Activated effector memory CD4-positive, alpha-beta T cell treated with Interleukin-2 at 50 U/mL for 16 hours (primary cell): ENCODE measurements around the gene MYO5A.
"Not testable (repeated sequence)": the region's sequence is repeated elsewhere in the genome, so short reads cannot be mapped to it uniquely, and the experiment has no call there.

Experiments
- DNase-seq: peaks from one replicate; pipeline ENCODE4 v3.0.0-alpha.2; 2020

Gene MYO5A

DNA sequence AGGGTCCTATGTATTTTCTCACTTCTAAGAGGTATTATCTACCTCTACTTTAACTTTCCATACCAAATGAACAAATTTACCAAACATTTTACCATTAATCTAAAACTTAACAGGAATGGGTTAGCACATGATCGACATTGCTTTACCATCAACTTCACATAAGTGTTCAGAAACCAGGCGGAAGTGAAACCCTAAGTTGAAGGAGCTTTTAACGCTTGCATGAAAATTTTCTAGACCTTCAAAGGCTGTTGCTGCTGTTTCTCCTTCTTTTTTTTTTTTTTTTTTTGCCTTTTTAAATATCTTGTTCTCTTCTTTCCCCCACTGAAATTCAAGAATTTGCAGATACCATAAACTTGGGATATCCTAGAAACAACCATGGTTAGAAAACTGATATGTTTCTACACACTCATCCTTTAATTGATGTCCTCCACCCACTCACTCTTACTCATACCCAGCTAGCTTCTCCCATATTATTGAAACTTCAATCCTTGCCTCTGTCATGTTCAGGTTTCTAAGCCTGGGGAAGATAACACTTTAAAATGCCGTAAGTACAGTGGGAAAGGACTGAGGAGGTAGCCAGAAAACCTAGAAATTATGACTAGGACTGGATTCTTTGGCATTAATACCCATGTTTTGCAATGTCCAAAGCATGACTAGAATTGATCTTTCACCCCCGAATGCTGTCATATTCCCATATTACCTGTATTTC is 24.7 kb downstream of the MYO5A start:
- DNase-seq: no peak

DNA sequence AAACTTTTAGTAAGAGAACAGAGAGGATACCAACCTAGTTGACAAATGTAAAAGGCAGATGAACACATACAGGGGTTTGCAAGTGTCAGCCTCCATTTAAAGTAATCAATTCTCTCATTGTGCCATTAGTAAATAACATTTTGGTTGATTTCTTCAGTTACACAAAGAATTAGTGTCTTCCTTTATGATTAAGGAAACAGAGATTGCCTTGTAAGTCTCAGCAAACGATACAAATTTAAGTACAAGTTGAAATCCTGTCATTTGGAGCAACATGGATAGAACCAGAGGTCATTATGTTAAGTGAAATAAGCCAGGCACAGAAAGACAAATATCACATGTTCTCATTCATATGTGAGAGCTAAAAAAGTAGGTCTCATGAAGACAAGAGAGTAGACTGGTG is 26.1 kb downstream of the MYO5A start:
- DNase-seq: no peak

DNA sequence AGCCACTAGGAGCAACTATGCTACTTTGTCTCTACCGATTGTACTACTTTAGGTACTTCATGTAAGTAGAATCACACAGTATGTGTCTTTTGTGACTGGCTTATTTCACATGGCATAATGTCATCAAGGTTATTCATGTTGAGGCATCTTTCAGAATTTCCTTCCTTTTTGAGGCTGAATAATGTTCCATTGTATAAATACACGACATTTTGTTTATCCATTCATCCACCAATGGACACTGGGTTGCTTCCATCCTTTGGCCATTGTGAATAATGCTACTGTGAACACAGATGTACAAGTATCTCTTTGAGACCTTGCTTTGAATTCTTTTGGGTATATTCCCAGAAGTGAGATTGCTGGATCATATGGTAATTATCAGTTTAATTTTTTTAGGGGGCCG is 29.2 kb downstream of the MYO5A start:
- DNase-seq: no peak

DNA sequence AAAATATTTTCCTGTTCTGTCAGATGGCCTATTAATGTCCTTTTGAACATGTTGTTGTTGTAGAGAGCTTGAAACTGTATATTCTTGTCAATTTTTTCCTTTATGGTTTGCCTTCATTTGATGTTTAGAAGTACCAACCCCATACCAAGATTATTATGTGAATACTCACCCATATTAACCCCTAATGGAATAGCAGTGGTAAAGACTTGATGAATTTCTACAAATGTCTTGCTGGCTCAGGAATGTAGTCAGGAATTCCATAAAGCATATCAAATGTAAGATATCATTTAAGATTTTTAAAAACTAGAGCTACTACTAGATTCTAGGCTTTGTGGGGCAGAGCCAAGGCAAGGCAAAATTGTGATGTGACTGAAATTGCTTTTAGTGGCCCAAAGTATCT is 30.0 kb downstream of the MYO5A start:
- DNase-seq: no peak

DNA sequence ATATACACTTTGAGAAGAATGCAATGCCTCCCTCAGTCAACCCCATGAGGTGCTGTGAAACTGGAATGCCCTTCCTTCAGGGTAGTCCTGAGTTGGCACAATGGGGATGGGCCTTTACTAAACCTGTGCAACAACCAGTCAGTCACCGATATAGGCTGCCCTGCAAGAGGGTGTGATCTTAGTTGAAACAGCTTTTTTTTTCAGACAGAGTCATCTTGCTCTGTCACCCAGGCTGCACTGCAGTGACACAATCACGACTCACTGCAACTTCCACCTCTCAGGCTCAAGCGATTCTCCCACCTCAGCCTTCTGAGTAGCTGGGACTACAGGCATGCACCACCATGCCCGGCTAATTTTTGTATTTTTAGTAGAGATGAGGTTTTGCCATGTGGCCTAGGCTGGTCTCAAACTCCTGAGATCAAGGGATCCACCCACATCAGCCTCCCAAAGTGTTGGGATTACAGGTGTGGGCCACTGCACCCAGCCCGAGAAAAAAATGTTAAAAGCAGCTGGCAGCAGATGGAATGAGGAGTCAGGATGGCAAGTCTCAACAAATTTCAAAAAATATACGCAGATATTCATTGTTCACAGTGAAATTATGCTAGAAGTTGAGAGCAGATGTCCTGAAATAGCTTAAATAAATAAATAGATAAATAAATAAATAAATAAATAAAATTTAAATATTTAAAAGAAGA is 31.8 kb downstream of the MYO5A start:
- no peak for DNase-seq

DNA sequence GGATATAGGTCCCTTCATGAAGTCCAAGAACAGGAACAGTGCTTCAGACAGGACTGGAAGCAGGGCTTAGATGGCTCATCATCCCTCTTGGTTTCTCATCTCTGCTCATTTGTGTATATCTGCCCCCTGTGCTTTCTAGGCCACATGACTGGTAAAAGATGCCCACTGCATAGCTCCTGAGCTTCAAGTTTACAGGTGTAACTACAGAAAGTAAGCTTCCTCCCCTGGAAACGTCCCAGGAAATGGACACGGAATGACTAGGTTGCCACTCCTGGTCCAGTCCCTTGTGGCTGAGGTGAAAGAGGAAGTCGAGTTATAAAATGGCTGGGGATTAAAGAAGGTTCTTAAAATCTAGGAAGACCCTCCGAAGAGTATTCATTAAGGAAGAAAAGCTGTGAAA is 32.5 kb downstream of the MYO5A start:
- no peak for DNase-seq

DNA sequence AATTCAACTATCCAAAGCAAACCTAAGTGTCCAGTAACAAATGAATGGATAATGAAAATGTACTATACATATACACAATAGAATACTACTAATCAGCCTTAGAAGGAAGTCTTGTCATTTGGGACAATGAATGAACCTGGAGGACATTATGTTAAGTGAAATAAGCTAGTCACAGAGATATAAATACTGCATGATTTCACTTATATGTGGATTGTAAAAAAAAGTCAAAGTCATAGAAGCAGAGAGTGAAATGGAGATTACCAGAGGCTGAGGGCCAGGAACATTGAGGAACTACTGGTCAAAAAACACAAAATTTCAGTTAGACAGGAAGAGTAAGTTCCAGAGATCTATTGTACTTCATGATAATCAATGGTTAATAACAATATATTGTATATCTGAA is 33.6 kb downstream of the MYO5A start:
- no peak for DNase-seq

DNA sequence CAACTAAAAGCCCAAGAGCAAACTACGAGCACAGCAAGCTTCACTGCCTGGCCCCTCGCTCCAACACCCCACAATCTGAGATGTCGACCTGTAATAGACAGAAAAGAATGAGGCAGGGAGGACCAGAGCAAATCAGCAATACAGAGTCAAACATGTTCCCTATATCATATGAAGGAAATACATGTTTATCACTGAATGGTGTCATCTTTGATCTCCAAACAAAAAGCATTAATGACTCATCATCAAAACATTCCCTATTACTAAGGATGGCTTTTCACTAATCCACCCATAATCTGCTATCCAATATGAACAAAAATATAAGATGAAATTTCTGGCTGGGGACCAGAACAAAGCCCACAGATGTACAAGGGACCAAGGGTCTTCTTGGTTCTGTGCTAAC is 34.7 kb downstream of the MYO5A start:
- no peak for DNase-seq

DNA sequence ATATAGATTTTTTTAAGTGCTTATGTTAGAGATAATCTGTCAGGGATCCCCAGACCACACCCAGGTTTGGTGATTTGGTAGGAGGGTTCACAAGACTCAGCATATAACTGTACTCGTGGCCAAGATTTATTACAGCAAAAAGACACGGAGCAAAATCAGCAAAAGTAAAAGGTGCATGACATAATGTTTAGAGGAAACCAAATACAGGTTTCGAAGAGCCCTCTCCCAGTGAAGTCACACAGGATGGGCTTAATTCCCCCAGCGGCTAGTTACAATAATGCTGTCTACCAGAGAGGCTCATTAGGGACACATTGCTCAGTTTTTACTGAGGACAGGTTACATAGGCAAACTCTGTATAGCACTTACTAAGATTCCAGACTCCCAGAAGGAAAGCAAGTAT is 36.5 kb downstream of the MYO5A start:
- DNase-seq: no peak

DNA sequence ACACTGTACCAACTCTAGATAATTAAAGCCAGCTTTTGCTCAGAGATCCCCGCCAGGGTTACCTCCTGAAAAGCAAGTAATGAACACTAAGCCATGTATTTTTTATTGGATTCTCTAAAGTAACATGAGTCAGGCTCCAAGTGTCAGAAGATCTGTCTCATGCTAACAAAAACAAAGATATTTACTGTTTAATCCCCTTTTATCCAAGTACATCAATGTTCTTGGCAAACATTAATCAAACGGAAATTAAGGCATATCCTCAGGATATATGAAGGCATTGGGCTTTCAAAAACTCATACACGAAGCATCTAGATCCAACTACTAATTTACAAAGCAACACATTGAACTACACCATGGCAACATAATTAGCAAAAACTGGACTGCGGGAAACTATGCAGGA is 37.2 kb downstream of the MYO5A start:
- DNase-seq: no peak

DNA sequence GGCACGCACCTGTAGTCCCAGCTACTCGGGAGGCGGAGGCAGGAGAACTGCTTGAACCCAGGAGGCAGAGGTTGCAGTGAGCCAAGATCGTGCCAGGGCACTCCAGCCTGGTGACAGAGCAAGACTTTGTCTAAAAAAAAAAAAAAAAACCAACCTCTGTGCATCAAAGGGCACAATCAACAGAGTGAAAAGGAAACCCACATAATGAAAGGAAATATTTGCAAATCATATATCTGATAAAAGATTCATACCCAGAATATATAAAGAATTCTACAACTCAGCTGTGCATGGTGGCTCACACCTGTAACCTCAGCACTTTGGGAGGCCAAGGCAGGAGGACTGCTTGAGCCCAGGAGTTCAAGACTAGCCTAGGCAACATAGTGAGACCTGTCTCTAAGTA is 39.2 kb downstream of the MYO5A start:
- DNase-seq: not testable (repeated sequence)

DNA sequence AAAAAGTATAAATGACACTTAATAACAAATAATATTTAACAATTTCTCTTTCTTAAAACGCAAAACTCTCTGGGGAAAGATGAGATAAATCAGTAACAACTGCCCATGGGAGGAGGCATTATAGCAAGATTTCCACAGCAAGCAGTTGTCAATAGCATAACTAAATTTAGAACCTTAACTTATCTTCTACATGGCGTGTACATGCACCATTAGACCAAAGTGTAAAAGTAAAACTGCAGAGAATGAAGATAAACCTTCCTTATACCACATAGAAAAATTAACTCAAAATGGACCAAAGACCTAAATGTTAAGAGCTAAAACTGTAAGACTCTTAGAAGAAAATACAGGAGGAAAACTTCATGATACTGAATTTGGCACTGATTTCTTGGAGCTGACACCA is 39.9 kb downstream of the MYO5A start:
- DNase-seq: no peak

DNA sequence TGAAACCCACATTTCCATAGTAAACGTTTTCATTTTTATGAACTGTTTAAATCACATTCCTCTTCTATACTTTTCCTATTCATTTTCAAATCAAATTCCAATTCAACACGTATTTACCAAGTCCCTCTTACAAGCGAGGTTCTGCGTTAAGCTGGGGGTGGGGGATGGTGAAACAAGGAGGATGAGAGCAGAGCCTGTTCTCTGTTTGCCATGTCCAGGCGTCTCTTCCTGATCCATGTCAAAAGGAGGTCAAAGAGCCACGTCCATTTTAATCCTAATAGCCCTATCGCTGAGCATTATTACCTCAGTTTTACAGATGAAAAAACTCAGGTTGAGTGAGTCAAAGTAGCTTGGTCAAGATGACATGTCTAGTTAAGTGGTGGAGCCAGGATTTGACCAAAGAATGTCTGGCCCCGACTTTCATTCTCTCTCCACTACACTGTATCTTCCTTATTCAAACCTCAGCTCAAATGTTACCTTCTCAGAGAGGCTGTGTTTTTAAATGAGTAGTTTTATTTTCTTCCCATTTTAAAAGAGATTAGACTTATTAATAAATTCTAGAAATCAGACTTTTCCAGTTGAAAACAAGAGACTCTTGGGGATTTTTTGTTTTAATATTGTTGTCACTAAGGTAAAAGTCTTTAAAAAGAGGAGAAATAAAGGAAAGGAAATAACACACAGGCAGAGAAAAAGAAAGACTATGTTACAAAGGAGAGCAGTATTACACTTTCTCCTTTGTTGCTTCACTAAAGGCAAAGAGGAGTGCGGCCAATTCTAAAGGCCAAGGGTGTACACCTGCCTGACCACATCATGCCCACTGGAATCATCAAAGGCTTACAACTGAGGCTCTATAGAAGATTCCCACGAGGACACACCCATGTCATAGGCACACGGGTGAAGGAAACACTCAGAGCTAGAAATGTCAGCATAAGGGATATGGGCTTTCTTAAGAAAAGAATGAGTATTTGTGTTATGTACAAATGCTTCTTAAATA is 42.4 kb downstream of the MYO5A start:
- no peak for DNase-seq

DNA sequence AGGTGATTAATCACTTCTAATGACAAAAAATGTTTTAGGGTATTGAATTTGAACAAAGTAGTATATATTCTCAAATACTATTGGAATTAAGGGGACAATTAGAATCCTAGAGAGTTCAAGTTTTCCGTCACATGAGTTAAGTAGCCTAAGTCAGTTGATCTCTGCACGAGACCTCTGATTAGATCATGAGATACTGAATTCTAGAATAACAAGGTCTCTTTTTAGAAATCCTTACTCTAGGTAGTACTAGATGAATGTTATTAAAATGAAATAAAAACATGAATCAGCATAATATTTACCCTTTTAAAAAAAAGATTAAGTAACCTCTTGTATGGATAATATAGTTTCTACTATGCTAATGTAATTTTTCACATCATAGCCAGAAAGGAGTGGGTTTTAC is 43.4 kb downstream of the MYO5A start:
- DNase-seq: no peak

DNA sequence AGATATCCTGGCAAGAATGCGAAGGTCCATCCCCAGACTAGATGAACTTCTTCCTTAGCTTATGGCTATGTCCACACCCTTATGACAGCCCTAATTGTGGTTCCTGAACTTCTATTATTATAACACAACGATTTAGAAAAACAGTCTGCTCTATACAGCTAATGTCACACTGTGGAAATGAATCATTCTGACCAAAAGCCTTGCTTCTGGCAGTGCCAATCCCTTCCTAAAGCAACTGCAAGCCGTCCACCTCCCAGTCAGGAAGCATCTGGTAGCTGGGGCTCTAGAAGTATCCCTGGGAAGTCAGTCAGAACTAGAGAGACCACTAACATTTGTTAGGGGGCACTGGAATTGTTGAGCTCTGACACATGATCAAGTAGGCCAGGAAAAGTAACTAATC is 45.0 kb downstream of the MYO5A start:
- DNase-seq: no peak

DNA sequence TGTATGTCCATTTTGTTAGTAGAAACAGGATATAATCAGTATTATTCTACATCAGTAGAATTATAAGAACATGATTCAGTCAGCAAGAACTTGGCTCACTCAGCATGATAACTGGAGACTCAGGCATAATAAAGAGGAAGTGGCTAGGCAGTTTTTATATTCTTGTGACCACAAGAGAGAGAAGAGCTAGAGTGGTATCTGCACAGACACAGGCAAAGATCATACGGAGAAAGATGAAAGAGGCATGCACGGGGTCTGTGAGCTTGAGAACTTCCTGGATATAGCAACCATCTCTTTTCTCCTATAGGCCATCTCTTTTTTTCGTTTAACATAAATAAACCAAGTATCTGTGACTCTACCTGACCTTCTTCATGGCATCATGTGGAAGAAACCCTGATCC is 46.8 kb downstream of the MYO5A start:
- peak; percentile 46 for DNase-seq

DNA sequence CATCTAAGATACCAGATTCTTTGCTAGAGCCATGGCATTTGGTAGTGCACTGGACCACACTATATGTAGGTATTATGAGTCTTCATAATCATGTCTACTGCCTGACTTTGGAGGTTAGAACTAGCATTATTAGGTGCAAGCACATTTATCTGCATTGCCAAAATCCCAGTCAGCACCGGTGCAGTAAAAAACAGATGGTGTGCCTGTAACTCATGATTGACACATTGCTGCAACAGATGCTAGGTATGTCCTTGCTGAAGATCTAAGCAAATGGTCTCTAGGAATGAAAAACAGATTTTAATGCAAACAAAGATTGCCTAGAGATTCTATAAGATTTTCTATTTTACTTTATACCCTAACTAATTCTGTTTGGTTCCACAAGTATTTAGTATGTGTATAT is 47.7 kb downstream of the MYO5A start:
- DNase-seq: no peak

DNA sequence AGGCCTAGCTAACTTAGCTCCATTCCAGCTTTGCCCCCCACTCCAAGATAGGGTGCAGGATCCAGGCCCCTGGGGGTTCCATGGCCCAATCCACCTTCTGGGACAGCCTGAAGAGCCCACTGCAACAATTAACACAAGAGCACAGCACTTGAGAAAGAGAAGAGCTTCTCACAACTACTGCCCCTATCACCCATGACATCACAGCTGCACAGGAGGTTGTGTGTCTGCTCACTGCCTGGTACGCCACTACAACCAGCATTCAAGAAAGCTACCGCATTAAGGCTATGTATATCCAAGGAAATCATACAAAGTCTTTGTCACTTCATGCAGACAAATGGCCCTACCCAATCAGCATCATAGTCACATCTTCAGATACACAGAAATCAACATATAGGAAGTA is 62.0 kb downstream of the MYO5A start:
- no peak for DNase-seq

DNA sequence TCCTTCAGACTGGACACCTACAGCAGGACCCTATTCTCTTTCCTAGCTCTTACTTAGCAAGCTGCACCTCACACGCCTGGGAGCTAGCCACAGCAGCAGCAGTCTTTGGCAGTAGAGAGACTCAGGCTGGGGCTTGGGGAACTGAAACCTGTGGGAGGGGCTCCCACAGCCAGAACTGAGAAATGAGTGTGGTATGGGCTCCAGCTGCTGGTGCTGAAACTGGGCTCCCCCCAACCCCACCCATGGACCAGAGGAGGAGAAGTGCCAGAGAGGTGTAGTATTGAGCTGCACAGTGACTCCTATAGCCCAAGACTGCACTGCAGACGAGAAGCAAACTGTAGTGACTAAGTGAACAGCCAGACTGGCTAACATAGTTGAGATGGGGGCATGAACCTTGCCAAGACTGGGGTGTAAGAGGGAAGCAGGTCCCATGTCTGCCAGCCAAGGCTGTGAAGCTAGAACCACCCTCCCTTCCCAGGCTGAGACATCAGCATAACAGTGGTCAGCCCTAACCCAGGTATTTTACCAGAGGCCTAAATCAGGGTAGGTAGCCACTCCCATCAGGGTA is 62.5 kb downstream of the MYO5A start:
- DNase-seq: no peak

DNA sequence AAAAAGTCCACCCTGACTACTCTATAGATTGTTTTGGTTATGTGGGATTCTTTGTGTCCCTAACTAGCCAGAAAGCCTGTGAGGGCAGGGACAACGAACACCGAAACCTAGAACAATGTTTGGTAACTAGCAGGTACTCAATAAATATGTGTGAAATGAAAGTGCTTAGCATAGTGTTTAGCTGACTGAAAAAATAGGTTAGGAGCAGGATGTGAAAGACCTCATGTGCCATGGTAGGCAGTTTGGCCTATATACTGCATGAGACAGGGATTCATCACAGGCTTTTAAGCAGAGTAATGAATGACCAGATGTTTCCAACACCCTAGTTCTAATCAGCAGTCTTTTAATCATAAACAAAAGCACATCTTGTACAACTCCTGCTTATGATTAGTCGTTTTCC is 64.2 kb downstream of the MYO5A start:
- no peak for DNase-seq

DNA sequence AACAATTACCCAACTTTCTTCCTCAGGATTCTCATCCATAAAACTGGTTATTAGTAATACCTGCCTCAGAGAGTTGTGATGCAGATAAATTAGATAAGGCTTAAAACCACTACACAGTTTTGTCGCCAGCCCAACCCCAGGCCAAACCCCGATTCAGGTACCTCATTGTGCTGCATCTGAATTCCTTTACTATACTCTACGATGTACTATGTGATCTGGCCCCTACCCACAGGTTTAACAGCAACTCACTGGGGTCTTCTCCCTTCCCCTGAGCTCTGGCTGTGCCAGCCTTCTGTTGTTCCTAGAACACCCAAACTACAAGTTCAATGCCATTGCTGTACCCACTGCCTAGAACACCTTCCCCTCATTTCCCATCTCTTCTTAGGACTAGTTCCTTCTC is 64.6 kb downstream of the MYO5A start:
- no peak for DNase-seq

DNA sequence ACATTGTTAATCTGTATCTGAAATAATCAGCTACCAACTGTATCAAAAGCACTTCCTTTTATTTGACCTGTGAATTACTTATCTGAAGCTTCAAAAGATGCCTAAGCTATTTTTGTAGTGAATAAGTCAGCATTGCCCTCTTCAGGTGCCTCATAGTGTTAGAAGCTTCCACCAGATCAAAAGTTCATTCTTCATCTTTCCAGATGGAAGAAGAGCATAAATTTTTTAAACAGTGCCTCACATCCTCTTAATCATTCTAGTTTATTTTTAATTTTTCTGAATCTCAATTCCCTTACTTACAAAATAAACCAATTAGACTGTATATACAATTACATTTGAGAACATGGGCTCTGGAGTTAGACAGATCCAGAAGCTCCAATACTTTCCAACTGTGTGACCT is 65.0 kb downstream of the MYO5A start:
- DNase-seq: no peak

DNA sequence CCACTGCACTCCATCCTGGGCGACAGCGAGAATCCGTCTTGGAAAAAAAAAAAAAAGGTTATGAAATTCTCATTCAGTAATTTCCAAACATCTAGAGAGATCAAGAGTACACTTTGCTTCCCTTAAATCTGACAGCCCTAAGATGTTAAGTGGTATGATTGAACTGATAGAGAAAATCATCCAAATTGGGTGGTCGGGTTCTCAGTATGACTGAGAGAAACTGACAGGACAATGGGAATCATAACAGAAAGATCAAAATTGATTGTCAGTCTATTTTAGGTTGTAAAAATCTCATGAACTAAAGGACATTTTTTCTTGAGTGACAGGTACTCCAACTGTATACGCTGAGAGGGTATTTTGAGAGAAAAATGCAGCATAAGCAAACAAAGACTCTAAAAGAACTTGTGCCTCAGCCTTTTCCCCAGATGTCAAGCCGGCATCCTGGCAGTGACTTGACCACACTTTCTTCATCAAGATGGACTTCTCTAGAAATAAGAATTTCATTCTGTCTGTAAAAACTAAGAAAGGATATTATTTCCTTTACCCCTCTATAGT is 65.8 kb downstream of the MYO5A start:
- DNase-seq: no peak
